Measurements from ENCODE around the gene BAX. TPM values are rescaled to one million over a fixed set of nuclear protein-coding genes. Genes with fewer than 3 reads are reported as not detected.

BAX gene
- polyA plus RNA-seq, 1 of the 3 experiments (the other 2 are of a cell fraction): 640 TPM

DNA sequence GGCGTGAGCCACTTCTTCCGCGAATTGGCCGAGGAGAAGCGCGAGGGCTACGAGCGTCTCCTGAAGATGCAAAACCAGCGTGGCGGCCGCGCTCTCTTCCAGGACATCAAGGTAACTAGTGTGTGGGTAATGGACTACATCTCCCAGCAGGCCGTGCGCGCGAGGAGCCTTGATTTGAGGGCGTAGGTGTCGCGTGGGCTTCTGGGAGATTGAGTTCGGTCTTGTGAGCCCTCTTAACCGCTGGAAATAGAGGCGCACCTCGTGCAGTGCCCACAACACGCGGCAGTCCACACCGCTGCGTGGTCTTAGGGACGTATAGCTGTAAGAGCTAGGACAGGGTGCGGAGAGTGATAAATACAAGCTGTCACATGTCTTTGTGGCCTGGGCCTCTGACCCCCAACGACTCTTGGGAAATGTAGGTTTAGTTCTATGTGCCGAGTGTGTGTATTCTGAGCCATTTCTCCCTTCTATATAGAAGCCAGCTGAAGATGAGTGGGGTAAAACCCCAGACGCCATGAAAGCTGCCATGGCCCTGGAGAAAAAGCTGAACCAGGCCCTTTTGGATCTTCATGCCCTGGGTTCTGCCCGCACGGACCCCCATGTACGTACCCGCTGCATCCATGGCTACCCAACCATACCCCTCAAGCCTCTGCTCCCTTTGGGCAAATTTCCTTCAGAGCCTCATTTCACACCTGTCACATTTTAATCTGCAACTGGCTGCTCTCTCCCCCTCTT lies 11.3 kb downstream of the BAX start:
- POLR2A ChIA-PET: interaction anchor here (0.8 to 0.9 kb wide), 2 partner anchors 11 to 27 kb away, joined by 3 read pairs; partner anchors contain the start of genes GYS1 and RUVBL2

More for the DNA sequence above, 11.3 kb downstream of the BAX start:
- Histone ChIP-seq H3K4me3 (ENCODE audit: low read depth in 2 of 2, low read length in 1 of 2) (peak overlapping the region; percentile 68 to 74), H3K79me2 (ENCODE audit: insufficient read depth) (peaks cover 19% of the 10 kb centered on the region), H3K4me2 (peak overlapping the region; percentile 98), H3K4me1 (ENCODE audit: control insufficient read depth in 1 of 2, insufficient read depth in 2 of 2, low read depth in 1 of 2, low read length in 1 of 2) (peaks cover 17 to 26% of the 10 kb centered on the region in 2 experiments; a peak in 3 of 4 replicates), H4K20me1 (ENCODE audit: insufficient read depth) (peaks cover 18% of the 10 kb centered on the region), H3F3A (replicated peaks; ENCODE audit: insufficient read depth) (peaks cover 52% of the 10 kb centered on the region), H3K36me3 (replicated peaks in 1 of 2; ENCODE audit: control insufficient read depth in 1 of 2, insufficient read depth in 2 of 2, low read length in 1 of 2) (peaks cover 13 to 27% of the 10 kb centered on the region in 2 experiments), H2AFZ (ENCODE audit: low read depth) (no peak overlapping the region), H3K27ac (ENCODE audit: low read depth in 2 of 2, low read length in 1 of 2) (peak overlapping the region; percentile 70 to 72), H3K9ac (peak overlapping the region; percentile 92), H3K9me2 (no peaks in the 10 kb centered on the region), H3K27me3 (ENCODE audit: insufficient read depth) (no peaks in the 10 kb centered on the region), H3K9me3 (no peaks in the 10 kb centered on the region)
- DNase-seq: peak; percentile 82
- WGBS (ENCODE audit: low lambda C conversion rate): 9% methylated on average over 34 of the region's 36 CpGs
- CTCF ChIA-PET: interaction anchor here (0.6 to 3.9 kb wide), 7 partner anchors 27 to 213 kb away, joined by 3 to 12 read pairs (median 6); partner anchors contain the start of genes GYS1, HSD17B14 and RUVBL2
- TF ChIP-seq, protein P1, sequence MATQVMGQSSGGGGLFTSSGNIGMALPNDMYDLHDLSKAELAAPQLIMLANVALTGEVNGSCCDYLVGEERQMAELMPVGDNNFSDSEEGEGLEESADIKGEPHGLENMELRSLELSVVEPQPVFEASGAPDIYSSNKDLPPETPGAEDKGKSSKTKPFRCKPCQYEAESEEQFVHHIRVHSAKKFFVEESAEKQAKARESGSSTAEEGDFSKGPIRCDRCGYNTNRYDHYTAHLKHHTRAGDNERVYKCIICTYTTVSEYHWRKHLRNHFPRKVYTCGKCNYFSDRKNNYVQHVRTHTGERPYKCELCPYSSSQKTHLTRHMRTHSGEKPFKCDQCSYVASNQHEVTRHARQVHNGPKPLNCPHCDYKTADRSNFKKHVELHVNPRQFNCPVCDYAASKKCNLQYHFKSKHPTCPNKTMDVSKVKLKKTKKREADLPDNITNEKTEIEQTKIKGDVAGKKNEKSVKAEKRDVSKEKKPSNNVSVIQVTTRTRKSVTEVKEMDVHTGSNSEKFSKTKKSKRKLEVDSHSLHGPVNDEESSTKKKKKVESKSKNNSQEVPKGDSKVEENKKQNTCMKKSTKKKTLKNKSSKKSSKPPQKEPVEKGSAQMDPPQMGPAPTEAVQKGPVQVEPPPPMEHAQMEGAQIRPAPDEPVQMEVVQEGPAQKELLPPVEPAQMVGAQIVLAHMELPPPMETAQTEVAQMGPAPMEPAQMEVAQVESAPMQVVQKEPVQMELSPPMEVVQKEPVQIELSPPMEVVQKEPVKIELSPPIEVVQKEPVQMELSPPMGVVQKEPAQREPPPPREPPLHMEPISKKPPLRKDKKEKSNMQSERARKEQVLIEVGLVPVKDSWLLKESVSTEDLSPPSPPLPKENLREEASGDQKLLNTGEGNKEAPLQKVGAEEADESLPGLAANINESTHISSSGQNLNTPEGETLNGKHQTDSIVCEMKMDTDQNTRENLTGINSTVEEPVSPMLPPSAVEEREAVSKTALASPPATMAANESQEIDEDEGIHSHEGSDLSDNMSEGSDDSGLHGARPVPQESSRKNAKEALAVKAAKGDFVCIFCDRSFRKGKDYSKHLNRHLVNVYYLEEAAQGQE (IDR thresholded peaks at IDR 0.05; ENCODE audit: low read depth, low read length): no peak
- TF ChIP-seq EZH2phosphoT487 (IDR thresholded peaks at IDR 0.05; ENCODE audit: borderline replicate concordance, low read depth) (no peak), SIN3A (IDR thresholded peaks at IDR 0.05; ENCODE audit: borderline replicate concordance, low read depth, low read length) (no peak; the same call in 1 of the 2 replicates), YY1 (IDR thresholded peaks at IDR 0.05; ENCODE audit: low read depth) (0 out of 2 replicates have a peak, but pooled peaks have one; percentile 9), ELF1 (IDR thresholded peaks at IDR 0.05) (no peak), NRF1 (IDR thresholded peaks at IDR 0.05; ENCODE audit: low read depth, low read length) (no peak), TCF12 (IDR thresholded peaks at IDR 0.05) (no peak), JUND (IDR thresholded peaks at IDR 0.05) (no peak), FOSL2 (IDR thresholded peaks at IDR 0.05; ENCODE audit: borderline replicate concordance, low read depth) (no peak), GABPA (IDR thresholded peaks at IDR 0.05; ENCODE audit: low read depth) (no peak; the same call in 1 of the 2 replicates), TEAD4 (IDR thresholded peaks at IDR 0.05; ENCODE audit: borderline replicate concordance, insufficient read depth) (no peak), POLR2AphosphoS5 (IDR thresholded peaks at IDR 0.05; ENCODE audit: low read depth, low read length) (peak; percentile 43; the same call in 1 of the 2 replicates), RCOR1 (IDR thresholded peaks at IDR 0.05; ENCODE audit: low read length) (no peak), MXI1 (IDR thresholded peaks at IDR 0.05; ENCODE audit: low read depth, low read length) (peak; percentile 92), RAD21 (IDR thresholded peaks at IDR 0.05; ENCODE audit: low read length) (no peak), CHD2 (IDR thresholded peaks at IDR 0.05; ENCODE audit: low read length, partially characterized antibody) (peak; percentile 72), EP300 (IDR thresholded peaks at IDR 0.05; ENCODE audit: borderline replicate concordance in 1 of 2, low read depth in 1 of 2, low read length in 1 of 2) (no peak)
- TF ChIP-seq, protein P2, sequence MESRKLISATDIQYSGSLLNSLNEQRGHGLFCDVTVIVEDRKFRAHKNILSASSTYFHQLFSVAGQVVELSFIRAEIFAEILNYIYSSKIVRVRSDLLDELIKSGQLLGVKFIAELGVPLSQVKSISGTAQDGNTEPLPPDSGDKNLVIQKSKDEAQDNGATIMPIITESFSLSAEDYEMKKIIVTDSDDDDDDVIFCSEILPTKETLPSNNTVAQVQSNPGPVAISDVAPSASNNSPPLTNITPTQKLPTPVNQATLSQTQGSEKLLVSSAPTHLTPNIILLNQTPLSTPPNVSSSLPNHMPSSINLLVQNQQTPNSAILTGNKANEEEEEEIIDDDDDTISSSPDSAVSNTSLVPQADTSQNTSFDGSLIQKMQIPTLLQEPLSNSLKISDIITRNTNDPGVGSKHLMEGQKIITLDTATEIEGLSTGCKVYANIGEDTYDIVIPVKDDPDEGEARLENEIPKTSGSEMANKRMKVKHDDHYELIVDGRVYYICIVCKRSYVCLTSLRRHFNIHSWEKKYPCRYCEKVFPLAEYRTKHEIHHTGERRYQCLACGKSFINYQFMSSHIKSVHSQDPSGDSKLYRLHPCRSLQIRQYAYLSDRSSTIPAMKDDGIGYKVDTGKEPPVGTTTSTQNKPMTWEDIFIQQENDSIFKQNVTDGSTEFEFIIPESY (IDR thresholded peaks at IDR 0.05; ENCODE audit: borderline replicate concordance, low read depth): peak; percentile 10; the same call in 1 of the 2 replicates
- TF ChIP-seq, protein P3, sequence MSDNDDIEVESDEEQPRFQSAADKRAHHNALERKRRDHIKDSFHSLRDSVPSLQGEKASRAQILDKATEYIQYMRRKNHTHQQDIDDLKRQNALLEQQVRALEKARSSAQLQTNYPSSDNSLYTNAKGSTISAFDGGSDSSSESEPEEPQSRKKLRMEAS (IDR thresholded peaks at IDR 0.05; ENCODE audit: low read depth): peak; percentile 31; the same call in 1 of the 2 replicates

Data from SK-N-SH (cell line).